GM23338 (cell line): ENCODE data around the gene TBC1D16. TPM values are rescaled to one million over a fixed set of nuclear protein-coding genes. Genes with fewer than 3 reads are reported as not detected.

Source experiments
- ATAC-seq: fragments of 200-7000 bp; cut with Tn5 transposase; 3 replicates; pipeline ENCODE4 v1.9.1; 2020
- DNase-seq: peaks from one replicate; pipeline ENCODE4 v3.0.0-alpha.2; 2015; ENCODE audit warnings: low spot score
- H2AFZ ChIP-seq: fragments of 200-600 bp; sonication (generic); 2 replicates; pipeline ENCODE4 v1.8.0; 2016; ENCODE audit warnings: antibody characterized with exemption, mild to moderate bottlenecking, moderate library complexity
- H3F3A ChIP-seq: fragments of 200-600 bp; sonication (generic); replicated peaks from 2 replicates; pipeline ENCODE4 v1.8.0; 2017; ENCODE audit warnings: antibody characterized with exemption, mixed run types, low read depth
- H3K27ac ChIP-seq: fragments of 200-600 bp; sonication (generic); 2 replicates; pipeline ENCODE4 v1.6.1; 2016; ENCODE audit warnings: low read depth
- H3K27me3 ChIP-seq: fragments of 200-600 bp; sonication (generic); 2 replicates; pipeline ENCODE4 v1.8.0; 2016; ENCODE audit warnings: mild to moderate bottlenecking, mixed run types, moderate library complexity; ENCODE audit not compliant: insufficient read depth
- H3K36me3 ChIP-seq: fragments of 200-600 bp; sonication (generic); 2 replicates; pipeline ENCODE4 v1.8.0; 2016; ENCODE audit warnings: mild to moderate bottlenecking; ENCODE audit not compliant: insufficient read depth
- H3K4me1 ChIP-seq: fragments of 200-600 bp; sonication (generic); 2 replicates; pipeline ENCODE4 v1.8.0; 2016; ENCODE audit warnings: mild to moderate bottlenecking, moderate library complexity; ENCODE audit not compliant: insufficient read depth
- H3K4me2 ChIP-seq: fragments of 200-600 bp; sonication (generic); 2 replicates; pipeline ENCODE4 v1.7.1; 2017; ENCODE audit warnings: mixed run types
- H3K4me3 ChIP-seq: fragments of 200-600 bp; sonication (generic); 2 replicates; pipeline ENCODE4 v1.6.1; 2016; ENCODE audit warnings: mixed run types
- H3K79me2 ChIP-seq: fragments of 200-600 bp; sonication (generic); replicated peaks from 2 replicates; pipeline ENCODE4 v1.8.0; 2017; ENCODE audit warnings: mild to moderate bottlenecking; ENCODE audit not compliant: insufficient read depth
- H3K9me2 ChIP-seq: fragments of 200-600 bp; sonication (generic); 2 replicates; pipeline ENCODE4 v1.8.0; 2017; ENCODE audit not compliant: insufficient read depth
- H4K20me1 ChIP-seq: fragments of 200-600 bp; sonication (generic); replicated peaks from 2 replicates; pipeline ENCODE4 v1.8.0; 2017; ENCODE audit warnings: mild to moderate bottlenecking; ENCODE audit not compliant: insufficient read depth
- H3K27ac Mint-ChIP-seq: 2 replicates; pipeline ENCODE4 v1.8.0; 2020; ENCODE audit warnings: inconsistent platforms, mild to moderate bottlenecking, moderate library complexity, mixed read lengths
- H3K27me3 Mint-ChIP-seq: 3 replicates; pipeline ENCODE4 v1.8.0; 2022; ENCODE audit warnings: low read depth, mild to moderate bottlenecking, moderate library complexity, mixed read lengths, inconsistent platforms; ENCODE audit not compliant: insufficient read depth, poor library complexity
- H3K36me3 Mint-ChIP-seq: 3 replicates; pipeline ENCODE4 v1.8.0; 2021; ENCODE audit warnings: low read depth, mild to moderate bottlenecking, inconsistent platforms, moderate library complexity, mixed read lengths
- H3K4me1 Mint-ChIP-seq: 3 replicates; pipeline ENCODE4 v1.8.0; 2020; ENCODE audit warnings: mild to moderate bottlenecking, inconsistent platforms, mixed read lengths
- H3K4me3 Mint-ChIP-seq: 3 replicates; pipeline ENCODE4 v1.8.0; 2021; ENCODE audit warnings: moderate library complexity, mild to moderate bottlenecking, inconsistent platforms, mixed read lengths
- H3K9me3 Mint-ChIP-seq: 3 replicates; pipeline ENCODE4 v1.8.0; 2020; ENCODE audit warnings: moderate library complexity, mild to moderate bottlenecking, inconsistent platforms, mixed read lengths
- CREB1 ChIP-seq: fragments of 250-450 bp; sonication (Bioruptor Pico); IDR thresholded peaks from 2 replicates; pipeline ENCODE4 v1.5.0; 2020; ENCODE audit warnings: low read depth, mild to moderate bottlenecking, moderate library complexity
- CTCF ChIP-seq, 2 experiments: fragments of 200-600 bp in 1 of 2; sonication (generic) in 1 of 2; conservative IDR thresholded peaks; 2 replicates each; pipeline versions ENCODE4 v1.5.1 to v1.6.1; 2016 to 2017; ENCODE audit warnings: antibody characterized with exemption in 2 of 2, low read depth in 2 of 2, mild to moderate bottlenecking in 2 of 2, moderate library complexity in 1 of 2
- JUNB ChIP-seq: IDR thresholded peaks from one replicate; pipeline ENCODE4 v1.6.1; 2016; ENCODE audit warnings: antibody characterized with exemption; ENCODE audit not compliant: unreplicated experiment
- POLR2AphosphoS5 ChIP-seq: IDR thresholded peaks from 2 replicates; pipeline ENCODE4 v1.6.1; 2016; ENCODE audit warnings: antibody characterized with exemption, low read depth
- REST ChIP-seq: IDR thresholded peaks from one replicate; pipeline ENCODE4 v1.6.1; 2018; ENCODE audit warnings: antibody characterized with exemption; ENCODE audit not compliant: unreplicated experiment
- STAT1 ChIP-seq: IDR thresholded peaks from one replicate; pipeline ENCODE4 v1.6.1; 2016; ENCODE audit warnings: antibody characterized with exemption; ENCODE audit not compliant: unreplicated experiment
- ZNF331 ChIP-seq: fragments of 250-450 bp; sonication (Bioruptor Pico); IDR thresholded peaks from 2 replicates; pipeline ENCODE4 v1.5.0; 2020; ENCODE audit warnings: low read depth, mild to moderate bottlenecking, moderate library complexity
- polyA plus RNA-seq: library from polyadenylated mRNA; unstranded; fragments of >200 nt; fragmentation: Nextera tagmentation; extraction: Ambion mirVana; gene quantifications from 2 replicates; pipeline ENCODE4 v1.2.1, GENCODE V29; 2016
- total RNA-seq: library from RNA; depleted of rRNA; stranded (reverse); fragments of >200 nt; shearing (Covaris generic); gene quantifications from 2 replicates; pipeline ENCODE4 v1.2.3, GENCODE V29; 2014

Gene TBC1D16
- total and polyA plus RNA-seq, 2 experiments from 2014 or later: 16.7 to 104 TPM

GRCh38 chr17:79952901-79953300 lies 82.8 kb downstream of the TBC1D16 start:
- H3K4me1 Mint-ChIP-seq: peaks cover 85% of the 10 kb centered on the region
- ATAC-seq (no peak), DNase-seq (no peak)
- peaks cover 33% of the 10 kb centered on the region for H3K79me2 ChIP-seq
- H2AFZ ChIP-seq: no peak overlapping the region
- H3K4me3 Mint-ChIP-seq: peak overlapping the region; percentile 23; the same call in 1 of the 3 replicates
- peaks cover 13% of the 10 kb centered on the region; the same call in 1 of the 2 replicates for H4K20me1 ChIP-seq
- peak overlapping the region; percentile 95; the same call in 1 of the 2 replicates for H3K27ac ChIP-seq
- no peaks in the 10 kb centered on the region; the same call in 1 of the 2 replicates for H3K27me3 ChIP-seq
- peaks cover 66% of the 10 kb centered on the region for H3K4me1 ChIP-seq
- peaks cover 50% of the 10 kb centered on the region for H3F3A ChIP-seq
- peak overlapping the region; percentile 83 for H3K4me2 ChIP-seq
- no peaks in the 10 kb centered on the region for H3K36me3 ChIP-seq
- TF ChIP-seq ZNF331 (CRISPR knock-in tag) (no peak), CTCF (conservative IDR thresholded peaks at IDR 0.05; ENCODE audit: low read depth in 2 of 2) (no peak), CREB1 (CRISPR knock-in tag) (no peak), STAT1 (no peak), REST (no peak)
- no peak overlapping the region for H3K4me3 ChIP-seq
- H3K27ac Mint-ChIP-seq: no peak overlapping the region
- peaks cover 14% of the 10 kb centered on the region for H3K36me3 Mint-ChIP-seq
- H3K27me3 Mint-ChIP-seq: peaks cover 20% of the 10 kb centered on the region
- no peaks in the 10 kb centered on the region for H3K9me2 ChIP-seq
- no peaks in the 10 kb centered on the region for H3K9me3 Mint-ChIP-seq

- H3K9me3 Mint-ChIP-seq: no peaks in the 10 kb centered on the region
- H3K4me1 Mint-ChIP-seq: peaks cover 85% of the 10 kb centered on the region
- Histone ChIP-seq H3K4me3 (no peak overlapping the region), H3K27ac (peak overlapping the region; percentile 95), H3K4me2 (peak overlapping the region; percentile 83), H3K9me2 (no peaks in the 10 kb centered on the region), H3K36me3 (no peaks in the 10 kb centered on the region), H3K27me3 (no peaks in the 10 kb centered on the region; the same call in 1 of the 2 replicates), H3K79me2 (peaks cover 35% of the 10 kb centered on the region), H4K20me1 (peaks cover 13% of the 10 kb centered on the region; the same call in 1 of the 2 replicates), H2AFZ (no peak overlapping the region), H3F3A (peaks cover 50% of the 10 kb centered on the region), H3K4me1 (peaks cover 66% of the 10 kb centered on the region)
- H3K27me3 Mint-ChIP-seq: peaks cover 18% of the 10 kb centered on the region
- peak overlapping the region; percentile 23; the same call in 1 of the 3 replicates for H3K4me3 Mint-ChIP-seq
- peaks cover 16% of the 10 kb centered on the region for H3K36me3 Mint-ChIP-seq
- DNase-seq (no peak), ATAC-seq (no peak)
- H3K27ac Mint-ChIP-seq: no peak overlapping the region
- TF ChIP-seq CTCF (conservative IDR thresholded peaks at IDR 0.05; ENCODE audit: low read depth in 2 of 2): no peak
- TF ChIP-seq JUNB: no peak
- TF ChIP-seq CREB1 (CRISPR knock-in tag): no peak
- no peak for TF ChIP-seq POLR2AphosphoS5
- no peak for TF ChIP-seq ZNF331 (CRISPR knock-in tag)
Measured at GRCh38 chr17:79952265-79952877, 83.3 kb downstream of the TBC1D16 start.
